Loucy (cell line): ENCODE data around the gene FAM135A.

Experiments
- H2AFZ ChIP-seq: fragments of 200-600 bp; sonication (generic); 2 replicates; pipeline ENCODE4 v1.6.0; 2016; ENCODE audit warnings: antibody characterized with exemption, mild to moderate bottlenecking, low read length, moderate library complexity
- H3F3A ChIP-seq: fragments of 200-600 bp; 2 replicates; pipeline ENCODE4 v1.6.0; 2016; ENCODE audit warnings: antibody characterized with exemption, low read depth, mild to moderate bottlenecking
- H3K27me3 ChIP-seq: fragments of 200-600 bp; sonication (generic); 2 replicates; pipeline ENCODE4 v1.6.1; 2014; ENCODE audit warnings: low read length, mild to moderate bottlenecking; ENCODE audit not compliant: insufficient read depth, poor library complexity, severe bottlenecking
- H3K36me3 ChIP-seq: fragments of 200-600 bp; sonication (generic); 2 replicates; pipeline ENCODE4 v1.6.1; 2016; ENCODE audit warnings: low read length; ENCODE audit not compliant: insufficient read depth
- H3K4me1 ChIP-seq: fragments of 200-600 bp; sonication (generic); 2 replicates; pipeline ENCODE4 v1.5.1; 2014; ENCODE audit warnings: low read length, mild to moderate bottlenecking; ENCODE audit not compliant: insufficient read depth, poor library complexity, severe bottlenecking
- H3K4me2 ChIP-seq: fragments of 200-600 bp; sonication (generic); 2 replicates; pipeline ENCODE4 v1.6.0; 2014; ENCODE audit warnings: antibody characterized with exemption, low read length, low read depth, mild to moderate bottlenecking; ENCODE audit not compliant: poor library complexity, severe bottlenecking
- H3K4me3 ChIP-seq: fragments of 200-600 bp; sonication (generic); 2 replicates; pipeline ENCODE4 v1.5.1; 2014; ENCODE audit warnings: low read length, mild to moderate bottlenecking, mixed read lengths; ENCODE audit not compliant: poor library complexity, severe bottlenecking
- H3K79me2 ChIP-seq: fragments of 200-600 bp; sonication (generic); 2 replicates; pipeline ENCODE4 v1.6.1; 2014; ENCODE audit warnings: low read length; ENCODE audit not compliant: insufficient read depth
- H3K9ac ChIP-seq: fragments of 200-600 bp; sonication (generic); 2 replicates; pipeline ENCODE4 v1.6.0; 2014; ENCODE audit warnings: mild to moderate bottlenecking, low read depth, low read length, moderate library complexity; ENCODE audit not compliant: poor library complexity, severe bottlenecking
- H3K9me2 ChIP-seq: fragments of 200-600 bp; sonication (generic); replicated peaks from 2 replicates; pipeline ENCODE4 v1.6.1; 2016; ENCODE audit warnings: low read depth, low read length, mixed read lengths
- H3K9me3 ChIP-seq: fragments of 200-600 bp; sonication (generic); 2 replicates; pipeline ENCODE4 v1.6.1; 2014; ENCODE audit warnings: mild to moderate bottlenecking, antibody characterized with exemption, low read length, low read depth; ENCODE audit not compliant: insufficient read depth
- H4K20me1 ChIP-seq: fragments of 200-600 bp; sonication (generic); 2 replicates; pipeline ENCODE4 v1.6.0; 2014; ENCODE audit warnings: antibody characterized with exemption, low read length, mild to moderate bottlenecking; ENCODE audit not compliant: insufficient read depth, poor library complexity, severe bottlenecking
- EZH2phosphoT487 ChIP-seq: fragments of 200-600 bp; IDR thresholded peaks from 2 replicates; pipeline ENCODE4 v1.6.1; 2018; ENCODE audit warnings: antibody characterized with exemption, mild to moderate bottlenecking, moderate library complexity, borderline replicate concordance
- TF ChIP-seq, protein P1 (sequence below): fragments of 200-600 bp; sonication (generic); conservative IDR thresholded peaks from 2 replicates; pipeline ENCODE4 v1.5.1; 2014; ENCODE audit warnings: mild to moderate bottlenecking, antibody characterized with exemption, low read length

FAM135A gene

GRCh38 chr6:70409216-70409615 lies 4.1 kb upstream of the FAM135A start:
- Histone ChIP-seq H3K4me1 (no peaks in the 10 kb centered on the region), H4K20me1 (no peaks in the 10 kb centered on the region), H3K4me3 (no peak overlapping the region), H3K9ac (no peak overlapping the region), H3K9me3 (no peaks in the 10 kb centered on the region), H2AFZ (no peak overlapping the region), H3K36me3 (no peaks in the 10 kb centered on the region), H3K79me2 (no peaks in the 10 kb centered on the region), H3K4me2 (no peak overlapping the region), H3K9me2 (no peaks in the 10 kb centered on the region), H3K27me3 (peaks cover 9% of the 10 kb centered on the region), H3F3A (no peaks in the 10 kb centered on the region)
- no peak for TF ChIP-seq EZH2phosphoT487
- TF ChIP-seq, protein P1, sequence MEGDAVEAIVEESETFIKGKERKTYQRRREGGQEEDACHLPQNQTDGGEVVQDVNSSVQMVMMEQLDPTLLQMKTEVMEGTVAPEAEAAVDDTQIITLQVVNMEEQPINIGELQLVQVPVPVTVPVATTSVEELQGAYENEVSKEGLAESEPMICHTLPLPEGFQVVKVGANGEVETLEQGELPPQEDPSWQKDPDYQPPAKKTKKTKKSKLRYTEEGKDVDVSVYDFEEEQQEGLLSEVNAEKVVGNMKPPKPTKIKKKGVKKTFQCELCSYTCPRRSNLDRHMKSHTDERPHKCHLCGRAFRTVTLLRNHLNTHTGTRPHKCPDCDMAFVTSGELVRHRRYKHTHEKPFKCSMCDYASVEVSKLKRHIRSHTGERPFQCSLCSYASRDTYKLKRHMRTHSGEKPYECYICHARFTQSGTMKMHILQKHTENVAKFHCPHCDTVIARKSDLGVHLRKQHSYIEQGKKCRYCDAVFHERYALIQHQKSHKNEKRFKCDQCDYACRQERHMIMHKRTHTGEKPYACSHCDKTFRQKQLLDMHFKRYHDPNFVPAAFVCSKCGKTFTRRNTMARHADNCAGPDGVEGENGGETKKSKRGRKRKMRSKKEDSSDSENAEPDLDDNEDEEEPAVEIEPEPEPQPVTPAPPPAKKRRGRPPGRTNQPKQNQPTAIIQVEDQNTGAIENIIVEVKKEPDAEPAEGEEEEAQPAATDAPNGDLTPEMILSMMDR, result no peak

- Histone ChIP-seq H3K9ac (no peak overlapping the region), H3K9me3 (no peaks in the 10 kb centered on the region), H3K4me2 (no peak overlapping the region), H3K9me2 (no peaks in the 10 kb centered on the region), H2AFZ (no peak overlapping the region), H3K27me3 (peaks cover 9% of the 10 kb centered on the region), H3F3A (no peaks in the 10 kb centered on the region), H3K4me1 (peaks cover 9% of the 10 kb centered on the region), H3K4me3 (no peak overlapping the region), H3K79me2 (peaks cover 7% of the 10 kb centered on the region), H4K20me1 (peaks cover 3% of the 10 kb centered on the region), H3K36me3 (no peaks in the 10 kb centered on the region)
- TF ChIP-seq, protein P1, result no peak
- no peak for TF ChIP-seq EZH2phosphoT487
These were observed 1.6 kb upstream of the FAM135A start for GRCh38 chr6:70411542-70412251.

- peak overlapping the region; percentile 85 for H2AFZ ChIP-seq
These were observed 825 bp upstream of the FAM135A start for GRCh38 chr6:70412252-70413113.

More at GRCh38 chr6:70412252-70413113, 825 bp upstream of the FAM135A start:
- H3K9me2 ChIP-seq, result no peaks in the 10 kb centered on the region
- peaks cover 9% of the 10 kb centered on the region for H3K4me1 ChIP-seq
- H3K4me3 ChIP-seq, result peak overlapping the region; percentile 92
- TF ChIP-seq, protein P1, result no peak
- no peak for TF ChIP-seq EZH2phosphoT487
- no peaks in the 10 kb centered on the region for H3F3A ChIP-seq
- peaks cover 3% of the 10 kb centered on the region for H4K20me1 ChIP-seq
- peaks cover 7% of the 10 kb centered on the region for H3K79me2 ChIP-seq
- peak overlapping the region; percentile 67 for H3K9ac ChIP-seq
- H3K36me3 ChIP-seq, result no peaks in the 10 kb centered on the region
- peak overlapping the region; percentile 83 for H3K4me2 ChIP-seq
- H3K9me3 ChIP-seq, result no peaks in the 10 kb centered on the region
- H3K27me3 ChIP-seq, result peaks cover 9% of the 10 kb centered on the region
